ENCODE data around the gene RHOT2. TPM values are rescaled to one million over a fixed set of nuclear protein-coding genes. Genes with fewer than 3 reads are reported as not detected.

The RHOT2 gene
- total RNA-seq, 1 experiment from 2014 or later = 143 TPM

DNA sequence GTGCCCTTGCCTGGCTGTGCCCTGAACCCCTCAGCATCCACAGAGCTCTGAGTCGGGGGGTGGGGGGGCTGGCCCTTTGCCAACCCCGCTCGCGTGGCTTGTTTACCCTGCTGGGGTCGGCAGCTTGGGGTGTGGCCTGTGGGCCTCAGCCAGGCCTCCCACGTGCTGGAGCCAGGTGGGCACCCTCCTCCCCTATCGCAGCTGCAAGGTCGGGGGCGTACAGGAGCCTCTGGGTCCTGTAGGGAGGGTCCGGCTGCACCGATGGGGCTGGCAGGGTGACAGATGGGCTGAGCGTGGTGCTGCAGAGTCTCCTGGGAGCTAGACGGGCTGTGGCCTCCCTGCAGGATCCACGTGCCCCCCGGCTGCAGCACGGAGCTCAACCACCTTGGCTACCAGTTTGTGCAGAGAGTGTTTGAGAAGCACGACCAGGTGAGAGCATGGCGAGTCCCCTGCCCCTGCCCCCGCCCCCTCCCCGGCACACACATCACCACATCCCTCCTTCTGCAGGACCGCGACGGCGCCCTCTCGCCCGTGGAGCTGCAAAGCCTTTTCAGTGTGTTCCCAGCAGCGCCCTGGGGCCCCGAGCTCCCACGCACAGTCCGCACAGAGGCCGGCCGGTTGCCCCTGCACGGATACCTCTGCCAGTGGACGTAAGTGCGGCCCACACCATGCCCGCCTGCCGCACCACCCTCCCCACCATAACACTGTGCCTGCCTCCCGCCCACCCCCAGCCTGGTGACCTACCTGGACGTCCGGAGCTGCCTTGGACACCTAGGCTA lies 3.6 kb downstream of the RHOT2 start:
- ChIA-PET CTCF (interaction anchor here (0.6 kb wide), 1 partner anchor 334 kb away, joined by 6 read pairs; no protein-coding TSS in a partner anchor), POLR2A (ENCODE audit: unreplicated experiment) (interaction anchor here (0.6 kb wide), 1 partner anchor 37 kb away, joined by 4 read pairs; no protein-coding TSS in a partner anchor)
- Histone ChIP-seq H3K9me3 (ENCODE audit: insufficient read depth, low read depth) (no peaks in the 10 kb centered on the region), H3K9me2 (ENCODE audit: insufficient read depth) (no peaks in the 10 kb centered on the region), H3K79me2 (ENCODE audit: low read depth) (peaks cover 21% of the 10 kb centered on the region), H2AFZ (no peak overlapping the region), H3K4me2 (no peak overlapping the region), H3F3A (ENCODE audit: insufficient read depth, low read depth) (peaks cover 16% of the 10 kb centered on the region; the same call in 1 of the 2 replicates), H3K4me1 (replicated peaks; ENCODE audit: insufficient read depth) (peaks cover 9% of the 10 kb centered on the region; the same call in 1 of the 2 replicates), H3K27me3 (ENCODE audit: insufficient read depth, low read depth) (no peaks in the 10 kb centered on the region), H3K4me3 (no peak overlapping the region), H3K36me3 (ENCODE audit: low read depth) (no peaks in the 10 kb centered on the region), H4K20me1 (ENCODE audit: insufficient read depth) (no peaks in the 10 kb centered on the region; the same call in 1 of the 2 replicates), H3K27ac (no peak overlapping the region)
- intact Hi-C loops (cut with micrococcal nuclease; ENCODE audit: unreplicated experiment) = no loop called here
- no TSS peak for BruUV-seq (replicated peaks)
- TF ChIP-seq EZH2 (IDR thresholded peaks at IDR 0.05; ENCODE audit: low read depth) (no peak), CTCF (conservative IDR thresholded peaks at IDR 0.05) (no peak)
- no peak for DNase-seq

DNA sequence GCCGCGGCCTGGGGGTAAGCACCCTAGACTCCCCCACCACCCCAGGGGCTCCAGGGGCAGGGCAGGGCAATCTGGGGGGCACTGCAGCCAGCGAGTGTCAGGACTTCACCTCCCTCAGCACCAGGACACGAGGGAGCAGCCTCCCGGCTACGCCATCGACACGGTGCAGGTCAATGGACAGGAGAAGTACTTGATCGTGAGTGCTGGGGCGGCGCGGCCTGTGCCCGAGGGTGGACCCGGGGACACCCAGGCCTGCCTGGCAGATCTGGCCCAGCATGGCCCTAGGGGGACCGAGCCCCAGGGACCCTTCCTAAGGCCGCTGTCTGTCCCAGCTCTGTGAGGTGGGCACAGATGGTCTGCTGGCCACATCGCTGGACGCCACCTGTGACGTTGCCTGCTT lies 4.4 kb downstream of the RHOT2 start:
- H3K9me3 ChIP-seq (ENCODE audit: insufficient read depth, low read depth) = no peaks in the 10 kb centered on the region
- H3K36me3 ChIP-seq (ENCODE audit: low read depth) = no peaks in the 10 kb centered on the region
- CTCF ChIA-PET = no interaction called here
- no peak overlapping the region for H2AFZ ChIP-seq
- peaks cover 9% of the 10 kb centered on the region; the same call in 1 of the 2 replicates for H3F3A ChIP-seq (ENCODE audit: insufficient read depth, low read depth)
- BruUV-seq (replicated peaks) = no TSS peak
- no peaks in the 10 kb centered on the region for H3K27me3 ChIP-seq (ENCODE audit: insufficient read depth, low read depth)
- H3K79me2 ChIP-seq (ENCODE audit: low read depth) = peaks cover 21% of the 10 kb centered on the region
- no peak overlapping the region for H3K4me2 ChIP-seq
- H4K20me1 ChIP-seq (ENCODE audit: insufficient read depth) = no peaks in the 10 kb centered on the region; the same call in 1 of the 2 replicates
- H3K4me3 ChIP-seq = no peak overlapping the region
- intact Hi-C loops (cut with micrococcal nuclease; ENCODE audit: unreplicated experiment) = no loop called here
- H3K27ac ChIP-seq = no peak overlapping the region
- no peaks in the 10 kb centered on the region for H3K9me2 ChIP-seq (ENCODE audit: insufficient read depth)
- H3K4me1 ChIP-seq (replicated peaks; ENCODE audit: insufficient read depth) = peaks cover 9% of the 10 kb centered on the region; the same call in 1 of the 2 replicates
- POLR2A ChIA-PET (ENCODE audit: unreplicated experiment) = interaction anchor here (0.5 kb wide), 1 partner anchor 633 kb away, joined by 4 read pairs; no protein-coding TSS in a partner anchor
- DNase-seq = no peak
- TF ChIP-seq CTCF (conservative IDR thresholded peaks at IDR 0.05) (no peak), EZH2 (IDR thresholded peaks at IDR 0.05; ENCODE audit: low read depth) (no peak)

DNA sequence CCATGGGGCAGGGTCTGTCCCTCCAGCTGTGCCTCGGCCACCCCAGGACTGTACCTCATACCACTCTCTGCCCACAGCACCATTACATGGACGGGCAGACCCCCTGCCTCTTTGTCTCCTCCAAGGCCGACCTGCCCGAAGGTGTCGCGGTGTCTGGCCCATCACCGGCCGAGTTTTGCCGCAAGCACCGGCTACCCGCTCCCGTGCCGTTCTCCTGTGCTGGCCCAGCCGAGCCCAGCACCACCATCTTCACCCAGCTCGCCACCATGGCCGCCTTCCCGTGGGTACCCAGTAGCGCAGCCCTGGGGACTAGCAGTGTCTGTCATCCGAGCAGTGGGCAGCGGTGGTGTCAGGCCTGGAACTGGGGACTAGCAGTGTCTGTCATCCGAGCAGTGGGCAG lies 4.9 kb downstream of the RHOT2 start:
- Histone ChIP-seq H3K27me3 (ENCODE audit: insufficient read depth, low read depth) (no peaks in the 10 kb centered on the region), H4K20me1 (ENCODE audit: insufficient read depth) (no peaks in the 10 kb centered on the region; the same call in 1 of the 2 replicates), H3K36me3 (ENCODE audit: low read depth) (no peaks in the 10 kb centered on the region), H3K9me3 (ENCODE audit: insufficient read depth, low read depth) (no peaks in the 10 kb centered on the region), H3K79me2 (ENCODE audit: low read depth) (peaks cover 21% of the 10 kb centered on the region), H3K9me2 (ENCODE audit: insufficient read depth) (no peaks in the 10 kb centered on the region), H3K4me1 (replicated peaks; ENCODE audit: insufficient read depth) (peaks cover 5% of the 10 kb centered on the region; the same call in 1 of the 2 replicates), H2AFZ (no peak overlapping the region), H3K4me3 (no peak overlapping the region), H3K27ac (no peak overlapping the region), H3K4me2 (no peak overlapping the region), H3F3A (ENCODE audit: insufficient read depth, low read depth) (peaks cover 6% of the 10 kb centered on the region; the same call in 1 of the 2 replicates)
- ChIA-PET CTCF (no interaction called here), POLR2A (ENCODE audit: unreplicated experiment) (no interaction called here)
- intact Hi-C loops (cut with micrococcal nuclease; ENCODE audit: unreplicated experiment) = no loop called here
- DNase-seq = no peak
- TF ChIP-seq CTCF (conservative IDR thresholded peaks at IDR 0.05) = no peak
- no TSS peak for BruUV-seq (replicated peaks)

All from PC-9 (cell line).